Ureter (tissue), 1 donor: ENCODE measurements around the gene SSNA1. TPM values are rescaled to one million over a fixed set of nuclear protein-coding genes. Genes with fewer than 3 reads are reported as not detected.
"Not testable (repeated sequence)": the region's sequence is repeated elsewhere in the genome, so short reads cannot be mapped to it uniquely, and the experiment has no call there.

Source experiments
- DNase-seq: peaks from one replicate; pipeline ENCODE4 v3.0.0-alpha.2; 2020; ENCODE audit warnings: low spot score
- total RNA-seq: library from RNA; stranded (reverse); gene quantifications from one replicate; pipeline ENCODE4 v1.2.4, GENCODE V29; 2023
- donor health status: DM: yes; HTN: yes; CAD: no.

Gene SSNA1
- total RNA-seq, 1 donor from 2014 or later, result 58.3 TPM

- DNase-seq, result no peak
Observed at GRCh38 chr9:137230705-137231371, 42.4 kb downstream of the SSNA1 start, which contains the start of gene SLC34A3. TSS of gene SLC34A3 (plus strand) at chr9:137230901. CDS start at chr9:137231703, 802 bp downstream.

- no peak for DNase-seq
Observed at GRCh38 chr9:137231372-137232039, 43.0 kb downstream of the SSNA1 start.

- DNase-seq, result no peak
Observed at GRCh38 chr9:137232101-137232500, 43.6 kb downstream of the SSNA1 start.

GRCh38 chr9:137232510-137232909 lies 44.0 kb downstream of the SSNA1 start:
- no peak for DNase-seq

- DNase-seq, result no peak
Observed at GRCh38 chr9:137233143-137233980, 44.9 kb downstream of the SSNA1 start.

DNA sequence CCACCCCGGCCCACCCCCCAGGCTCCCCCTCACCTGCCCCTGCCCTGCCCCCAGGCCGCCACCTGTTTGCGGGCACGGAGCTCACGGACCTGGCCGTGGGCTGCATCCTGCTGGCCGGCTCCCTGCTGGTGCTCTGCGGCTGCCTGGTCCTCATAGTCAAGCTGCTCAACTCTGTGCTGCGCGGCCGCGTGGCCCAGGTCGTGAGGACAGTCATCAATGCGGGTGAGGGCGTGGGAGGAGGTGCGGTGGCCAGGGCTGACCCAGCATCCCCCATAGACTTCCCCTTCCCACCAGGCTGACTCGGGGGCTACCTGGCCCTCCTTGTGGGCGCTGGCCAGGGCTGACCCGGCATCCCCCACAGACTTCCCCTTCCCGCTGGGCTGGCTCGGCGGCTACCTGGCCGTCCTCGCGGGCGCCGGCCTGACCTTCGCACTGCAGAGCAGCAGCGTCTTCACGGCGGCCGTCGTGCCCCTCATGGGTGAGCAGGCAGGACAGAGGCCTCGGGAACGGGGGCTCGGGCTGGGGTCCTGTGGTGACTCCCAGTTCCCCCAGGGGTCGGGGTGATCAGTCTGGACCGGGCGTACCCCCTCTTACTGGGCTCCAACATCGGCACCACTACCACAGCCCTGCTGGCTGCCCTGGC lies 45.7 kb downstream of the SSNA1 start:
- DNase-seq, result no peak

- DNase-seq, result no peak
Observed at GRCh38 chr9:137234758-137235423, 46.4 kb downstream of the SSNA1 start.

DNA sequence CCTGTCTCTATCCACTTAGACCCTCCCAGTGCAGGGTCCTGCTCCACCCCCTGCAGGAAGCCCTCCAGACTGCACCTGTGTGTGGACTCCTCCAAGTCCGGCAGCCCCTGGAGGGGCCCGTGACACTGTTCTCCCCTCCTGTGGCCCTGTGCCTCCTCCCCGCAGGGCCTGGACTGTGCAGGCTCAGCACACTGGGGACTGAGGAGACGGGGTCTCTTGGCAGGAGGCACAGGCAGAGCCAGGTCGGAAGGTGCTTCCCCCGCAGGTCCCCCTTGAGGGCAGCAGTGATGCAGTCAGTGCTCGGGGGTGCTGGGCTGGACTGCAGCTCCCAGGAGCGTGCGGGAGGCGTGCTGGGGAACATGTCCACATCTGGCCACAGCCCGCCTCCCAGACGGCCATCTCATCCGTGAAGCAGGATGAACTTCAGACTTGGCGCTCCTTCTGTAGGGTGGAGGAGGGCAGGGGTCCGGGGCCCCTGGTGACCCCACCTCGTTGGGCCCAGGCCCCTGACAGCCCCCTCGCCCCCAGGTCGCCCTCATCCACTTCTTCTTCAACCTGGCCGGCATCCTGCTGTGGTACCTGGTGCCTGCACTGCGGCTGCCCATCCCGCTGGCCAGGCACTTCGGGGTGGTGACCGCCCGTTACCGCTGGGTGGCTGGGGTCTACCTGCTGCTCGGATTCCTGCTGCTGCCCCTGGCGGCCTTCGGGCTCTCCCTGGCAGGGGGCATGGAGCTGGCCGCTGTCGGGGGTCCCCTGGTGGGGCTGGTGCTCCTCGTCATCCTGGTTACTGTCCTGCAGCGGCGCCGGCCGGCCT lies 47.2 kb downstream of the SSNA1 start:
- no peak for DNase-seq

- peak; percentile 92 for DNase-seq
Observed at GRCh38 chr9:137236238-137236935, 47.9 kb downstream of the SSNA1 start.

DNA sequence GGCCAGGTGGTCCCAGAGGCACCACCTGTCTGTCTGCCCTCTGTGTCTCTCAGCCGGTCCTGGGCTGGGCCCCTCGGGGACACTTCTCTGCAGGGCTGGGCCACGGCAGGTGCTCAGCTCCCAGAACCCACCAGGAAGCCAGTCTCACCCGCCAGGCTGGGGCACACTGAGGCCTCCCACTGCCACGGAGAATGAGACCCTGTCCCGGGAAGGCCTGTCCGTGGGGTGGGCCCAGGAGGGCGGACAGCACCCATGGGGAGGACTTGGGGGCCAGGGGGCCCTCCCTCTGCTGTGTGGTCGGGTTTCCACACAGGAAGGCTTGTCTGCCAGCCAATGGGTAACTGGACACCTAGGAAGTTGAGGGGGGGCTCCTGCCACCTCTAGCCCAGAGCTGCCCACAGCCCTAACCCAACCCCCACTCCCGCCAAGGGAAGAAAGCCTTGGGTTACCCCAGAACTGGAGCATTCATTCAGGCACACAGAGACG lies 48.5 kb downstream of the SSNA1 start:
- no peak for DNase-seq

- DNase-seq, result no peak
Observed at GRCh38 chr9:137237759-137238726, 49.6 kb downstream of the SSNA1 start.

DNA sequence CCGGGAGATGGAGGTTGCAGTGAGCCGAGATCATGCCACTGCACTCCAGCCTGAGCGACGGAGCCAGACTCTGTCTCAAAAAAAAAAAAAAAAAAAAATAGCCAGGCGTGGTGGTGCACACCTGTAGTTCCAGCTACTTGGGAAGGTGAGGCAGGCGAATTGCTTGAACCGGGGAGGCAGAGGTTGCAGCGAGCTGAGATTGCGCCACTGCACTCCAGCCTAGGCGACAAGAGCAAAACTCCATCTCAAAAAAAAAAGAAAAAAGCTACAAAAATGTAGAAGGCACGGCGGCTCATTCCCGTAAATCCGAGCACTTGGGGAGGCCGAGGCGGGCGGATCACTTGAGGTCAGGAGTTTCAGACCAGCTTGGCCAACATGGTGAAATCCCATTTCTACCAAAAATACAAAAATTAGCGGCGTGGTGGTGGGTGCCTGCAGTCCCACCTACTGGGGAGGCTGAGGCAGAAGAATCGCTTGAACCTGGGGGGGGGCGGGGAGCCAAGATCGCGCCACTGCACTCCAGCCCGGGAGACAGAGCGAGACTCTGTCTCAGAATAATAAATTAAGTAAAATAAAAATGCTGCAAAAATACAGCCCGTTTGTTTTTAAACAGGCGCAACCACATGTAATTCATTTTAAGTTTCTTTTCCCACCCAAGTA lies 51.2 kb downstream of the SSNA1 start:
- DNase-seq, result not testable (repeated sequence)

Other genes with a start within 250 kb of the SSNA1 start
- 62.4 TPM for gene FBXW5, start 243.9 kb upstream of the SSNA1 start, total RNA-seq
- gene C8G, start 243.4 kb upstream of the SSNA1 start, total RNA-seq, result 1.6 TPM
- 3.4 TPM for gene LCN12, start 236.4 kb upstream of the SSNA1 start, total RNA-seq
- 111 TPM for gene PTGDS, start 211.2 kb upstream of the SSNA1 start, total RNA-seq
- 1.7 TPM for gene LCNL1, start 205.7 kb upstream of the SSNA1 start, total RNA-seq
- 51.5 TPM for gene PAXX, start 196.3 kb upstream of the SSNA1 start, total RNA-seq
- gene CLIC3, start 192.1 kb upstream of the SSNA1 start, total RNA-seq, result 3.6 TPM
- gene ABCA2, start 160.4 kb upstream of the SSNA1 start, total RNA-seq, result 25.7 TPM
- gene FUT7, start 156.6 kb upstream of the SSNA1 start, total RNA-seq, result not detected
- gene NPDC1, start 142.5 kb upstream of the SSNA1 start, total RNA-seq, result 138 TPM
- 1.3 TPM for gene ENTPD2, start 134.6 kb upstream of the SSNA1 start, total RNA-seq
- gene SAPCD2, start 118.1 kb upstream of the SSNA1 start, total RNA-seq, result 1.6 TPM
- gene UAP1L1, start 111.2 kb upstream of the SSNA1 start, total RNA-seq, result 12.7 TPM
- gene MAN1B1, start 101.7 kb upstream of the SSNA1 start, total RNA-seq, result 57.8 TPM
- gene DPP7, start 73.9 kb upstream of the SSNA1 start, total RNA-seq, result 157 TPM
- 0.21 TPM for gene GRIN1, start 49.5 kb upstream of the SSNA1 start, total RNA-seq
- gene LRRC26, start 18.6 kb upstream of the SSNA1 start, total RNA-seq, result not detected
- not detected for gene TMEM210, start 16.6 kb upstream of the SSNA1 start, total RNA-seq
- gene ANAPC2, start 116 bp upstream of the SSNA1 start, total RNA-seq, result 74.5 TPM
- gene TPRN, start 12.1 kb downstream of the SSNA1 start, total RNA-seq, result 17.6 TPM
- gene TMEM203, start 17.0 kb downstream of the SSNA1 start, total RNA-seq, result 36.2 TPM
- gene NDOR1, start 17.0 kb downstream of the SSNA1 start, total RNA-seq, result 20.3 TPM
- gene RNF208, start 33.6 kb downstream of the SSNA1 start, total RNA-seq, result 6.5 TPM
- gene CYSRT1, start 36.5 kb downstream of the SSNA1 start, total RNA-seq, result 1.9 TPM
- gene RNF224, start 38.8 kb downstream of the SSNA1 start, total RNA-seq, result 0.34 TPM
- gene SLC34A3, start 42.2 kb downstream of the SSNA1 start, total RNA-seq, result not detected
- 351 TPM for gene TUBB4B, start 52.6 kb downstream of the SSNA1 start, total RNA-seq
- gene STPG3, start 62.6 kb downstream of the SSNA1 start, total RNA-seq, result not detected
- gene NELFB, start 66.7 kb downstream of the SSNA1 start, total RNA-seq, result 45.2 TPM
- 15.4 TPM for gene TOR4A, start 89.0 kb downstream of the SSNA1 start, total RNA-seq
- 7.1 TPM for gene NRARP, start 113.6 kb downstream of the SSNA1 start, total RNA-seq
- gene EXD3, start 234.5 kb downstream of the SSNA1 start, total RNA-seq, result 43.0 TPM
- gene NOXA1, start 234.7 kb downstream of the SSNA1 start, total RNA-seq, result 12.5 TPM